Activated T-cell treated with anti-CD3 and anti-CD28 coated beads, Interleukin-2, amount 50 U/mL, for 72 hours (primary cell): Measurements from ENCODE around the gene RNF180. TPM values are rescaled to one million over a fixed set of nuclear protein-coding genes. Genes with fewer than 3 reads are reported as not detected.
A peak's percentile ranks its signal among the peaks of the same experiment; 100 is the strongest.

Experiments used
- ATAC-seq, 2 donors: fragments of 150-1000 bp; cut with Tn5 transposase; replicated peaks in 1 of 2; 2 replicates each; pipeline ENCODE4 v1.10.0; 2021; ENCODE audit warnings: moderate library complexity in 2 of 2, mild to moderate bottlenecking in 1 of 2
- DNase-seq, 2 donors: peaks; one replicate each; pipeline ENCODE4 v3.0.0; 2021 to 2022; ENCODE audit warnings: mixed read lengths in 1 of 2
- H3K27ac Mint-ChIP-seq: one replicate; pipeline ENCODE4 v1.8.0; 2022; ENCODE audit warnings: mild to moderate bottlenecking, moderate library complexity, mixed read lengths
- H3K27me3 Mint-ChIP-seq: one replicate; pipeline ENCODE4 v1.8.0; 2022; ENCODE audit warnings: low read depth, mixed read lengths
- H3K36me3 Mint-ChIP-seq, 2 donors: one replicate each; pipeline ENCODE4 v1.8.0; 2022; ENCODE audit warnings: mixed read lengths in 2 of 2, mild to moderate bottlenecking in 1 of 2; ENCODE audit not compliant: insufficient read depth in 2 of 2
- H3K4me1 Mint-ChIP-seq: one replicate; pipeline ENCODE4 v1.8.0; 2022; ENCODE audit warnings: low read depth, mixed read lengths
- H3K4me3 Mint-ChIP-seq, 2 donors: one replicate each; pipeline ENCODE4 v1.8.0; 2022; ENCODE audit warnings: mild to moderate bottlenecking in 2 of 2, mixed read lengths in 2 of 2, moderate library complexity in 2 of 2
- H3K9me3 Mint-ChIP-seq, 2 donors: one replicate each; pipeline ENCODE4 v1.8.0; 2022; ENCODE audit warnings: mixed read lengths in 2 of 2
- total RNA-seq, 2 donors: library from RNA; stranded (reverse); gene quantifications; one replicate each; pipeline ENCODE4 v1.2.3, GENCODE V29; 2022

The RNF180 gene
- total RNA-seq, 2 donors from 2014 or later = not detected

DNA sequence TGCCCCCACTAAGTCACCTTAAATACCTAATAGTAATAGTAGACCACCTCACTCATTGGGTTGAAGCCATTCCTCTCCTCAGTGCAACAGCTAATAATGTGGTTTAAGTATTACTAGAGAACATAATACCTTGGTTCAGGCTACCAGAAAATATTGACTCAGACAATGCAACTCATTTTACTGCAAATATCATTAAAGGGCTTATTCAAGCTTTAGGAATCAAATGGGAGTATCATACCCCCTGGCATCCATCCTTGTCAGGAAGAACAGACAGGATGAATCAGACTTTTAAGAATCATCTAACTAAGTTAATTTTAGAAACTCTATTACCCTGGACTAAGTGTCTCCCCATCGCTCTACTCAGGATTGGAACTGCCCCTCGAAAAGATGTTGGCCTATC lies 6.8 kb upstream of the RNF180 start:
- Mint-ChIP-seq H3K36me3 (peaks cover 0 to 2% of the 10 kb centered on the region in 2 donors), H3K4me3 (no peak overlapping the region), H3K9me3 (peaks cover 1 to 6% of the 10 kb centered on the region in 2 donors), H3K27me3 (peaks cover 3% of the 10 kb centered on the region), H3K27ac (no peak overlapping the region), H3K4me1 (no peaks in the 10 kb centered on the region)
- no peak for DNase-seq
- no peak for ATAC-seq

DNA sequence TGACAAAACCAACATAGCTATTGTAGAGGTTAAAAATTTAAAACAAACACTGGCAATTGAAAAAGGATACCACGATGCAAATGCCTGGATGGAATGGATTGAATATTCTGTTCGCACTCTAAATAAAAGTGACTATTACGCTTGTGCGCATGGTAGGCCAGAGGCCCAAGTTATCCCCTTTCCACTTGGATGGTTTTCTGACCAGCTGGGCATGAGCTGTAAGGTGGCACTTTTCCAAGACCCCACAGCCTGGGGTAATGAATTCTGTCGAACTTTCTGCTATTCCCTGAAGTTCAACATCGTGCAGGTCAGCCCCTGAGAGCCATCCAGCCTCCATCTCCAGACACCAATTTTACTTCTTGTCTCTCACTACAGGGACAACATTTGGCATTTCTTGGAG lies 5.4 kb upstream of the RNF180 start:
- Mint-ChIP-seq H3K9me3 (peaks cover 1 to 3% of the 10 kb centered on the region in 2 donors), H3K4me1 (no peaks in the 10 kb centered on the region), H3K27ac (no peak overlapping the region), H3K27me3 (peaks cover 17% of the 10 kb centered on the region), H3K36me3 (peaks cover 0 to under 1% of the 10 kb centered on the region in 2 donors), H3K4me3 (no peak overlapping the region)
- no peak for DNase-seq
- no peak for ATAC-seq

DNA sequence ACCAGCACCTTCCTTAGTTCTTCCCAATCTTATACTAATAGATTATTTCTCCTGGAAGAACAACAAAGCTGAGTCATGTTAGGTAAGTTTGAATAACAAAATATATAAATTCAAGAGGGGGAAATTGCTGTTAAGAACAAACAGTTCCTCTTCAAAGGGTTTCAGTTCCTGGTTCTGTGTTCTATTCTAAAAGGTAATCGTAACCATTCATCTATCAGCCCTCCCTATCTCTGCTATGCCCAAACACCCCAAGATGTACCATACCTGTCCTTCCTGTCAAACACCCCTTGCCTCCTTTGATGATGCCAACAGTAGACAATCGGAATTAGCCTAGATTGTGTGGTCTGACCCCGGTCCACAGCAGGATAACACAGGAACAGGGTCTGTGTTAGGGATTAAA lies 4.2 kb upstream of the RNF180 start:
- Mint-ChIP-seq H3K27me3 (peaks cover 23% of the 10 kb centered on the region), H3K36me3 (peaks cover 0 to 2% of the 10 kb centered on the region in 2 donors), H3K9me3 (peaks cover 0 to 3% of the 10 kb centered on the region in 2 donors), H3K4me3 (no peak overlapping the region), H3K4me1 (no peaks in the 10 kb centered on the region), H3K27ac (no peak overlapping the region)
- DNase-seq = no peak
- no peak for ATAC-seq

DNA sequence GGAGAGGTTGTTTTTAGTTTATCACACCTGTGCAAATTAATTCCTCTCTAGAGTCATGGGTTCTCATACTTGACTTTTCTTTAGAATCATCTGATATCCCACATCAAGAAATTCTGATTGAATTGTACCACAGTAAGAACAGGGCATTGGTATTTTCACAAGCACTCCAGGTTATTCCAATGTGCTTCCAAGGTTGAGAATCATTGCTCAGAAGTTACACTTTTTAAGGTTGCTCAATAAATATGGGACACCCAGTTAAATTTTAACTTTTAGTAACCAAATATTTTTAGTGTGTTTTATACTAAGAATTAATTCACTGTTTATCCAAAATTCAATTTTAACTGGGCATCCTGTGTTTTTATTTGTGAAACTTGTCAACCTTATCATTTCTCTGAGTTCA lies 2.5 kb upstream of the RNF180 start:
- ATAC-seq (no peak), DNase-seq (no peak)
- Mint-ChIP-seq H3K4me3 (no peak overlapping the region), H3K36me3 (peaks cover 0 to 2% of the 10 kb centered on the region in 2 donors), H3K27me3 (peaks cover 26% of the 10 kb centered on the region), H3K9me3 (peaks cover 0 to 3% of the 10 kb centered on the region in 2 donors), H3K4me1 (no peaks in the 10 kb centered on the region), H3K27ac (no peak overlapping the region)

GRCh38 chr5:64163746-64164145 lies 1.9 kb upstream of the RNF180 start:
- Mint-ChIP-seq H3K4me3 (no peak overlapping the region), H3K36me3 (peaks cover 0 to 2% of the 10 kb centered on the region in 2 donors), H3K4me1 (no peaks in the 10 kb centered on the region), H3K9me3 (peaks cover 0 to 3% of the 10 kb centered on the region in 2 donors), H3K27me3 (peaks cover 26% of the 10 kb centered on the region), H3K27ac (no peak overlapping the region)
- no peak for ATAC-seq
- no peak for DNase-seq

DNA sequence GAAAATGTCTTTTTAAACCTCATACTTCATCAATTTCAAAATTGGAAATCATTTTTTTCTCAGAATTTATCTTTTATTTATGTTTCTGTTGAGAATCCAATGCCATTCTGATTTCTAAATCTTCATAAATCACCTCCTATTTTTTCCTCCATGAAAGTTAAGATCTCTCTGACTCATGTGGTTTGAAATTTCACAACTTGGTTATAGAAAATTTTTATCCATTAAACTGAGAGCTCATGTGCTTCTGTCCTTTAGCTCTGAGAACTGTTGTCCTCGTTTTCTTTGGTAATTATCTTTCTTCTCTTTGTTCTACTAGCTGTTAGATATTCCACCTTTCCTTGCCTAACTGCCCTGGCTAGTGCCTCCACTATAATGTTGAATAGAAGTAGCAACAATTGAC lies 1.5 kb upstream of the RNF180 start:
- Mint-ChIP-seq H3K27ac (no peak overlapping the region), H3K9me3 (peaks cover 0 to 3% of the 10 kb centered on the region in 2 donors), H3K4me1 (no peaks in the 10 kb centered on the region), H3K4me3 (no peak overlapping the region), H3K36me3 (peaks cover 0 to 2% of the 10 kb centered on the region in 2 donors), H3K27me3 (peaks cover 26% of the 10 kb centered on the region)
- no peak for ATAC-seq
- DNase-seq = no peak

GRCh38 chr5:64165160-64165499 lies 513 bp upstream of the RNF180 start:
- Mint-ChIP-seq H3K27me3 (peaks cover 26% of the 10 kb centered on the region), H3K27ac (no peak overlapping the region), H3K36me3 (peaks cover 0 to 2% of the 10 kb centered on the region in 2 donors), H3K4me1 (no peaks in the 10 kb centered on the region), H3K4me3 (peak overlapping the region; percentile 52 to 62), H3K9me3 (no peaks in the 10 kb centered on the region)
- DNase-seq (no peak), ATAC-seq (no peak)

DNA sequence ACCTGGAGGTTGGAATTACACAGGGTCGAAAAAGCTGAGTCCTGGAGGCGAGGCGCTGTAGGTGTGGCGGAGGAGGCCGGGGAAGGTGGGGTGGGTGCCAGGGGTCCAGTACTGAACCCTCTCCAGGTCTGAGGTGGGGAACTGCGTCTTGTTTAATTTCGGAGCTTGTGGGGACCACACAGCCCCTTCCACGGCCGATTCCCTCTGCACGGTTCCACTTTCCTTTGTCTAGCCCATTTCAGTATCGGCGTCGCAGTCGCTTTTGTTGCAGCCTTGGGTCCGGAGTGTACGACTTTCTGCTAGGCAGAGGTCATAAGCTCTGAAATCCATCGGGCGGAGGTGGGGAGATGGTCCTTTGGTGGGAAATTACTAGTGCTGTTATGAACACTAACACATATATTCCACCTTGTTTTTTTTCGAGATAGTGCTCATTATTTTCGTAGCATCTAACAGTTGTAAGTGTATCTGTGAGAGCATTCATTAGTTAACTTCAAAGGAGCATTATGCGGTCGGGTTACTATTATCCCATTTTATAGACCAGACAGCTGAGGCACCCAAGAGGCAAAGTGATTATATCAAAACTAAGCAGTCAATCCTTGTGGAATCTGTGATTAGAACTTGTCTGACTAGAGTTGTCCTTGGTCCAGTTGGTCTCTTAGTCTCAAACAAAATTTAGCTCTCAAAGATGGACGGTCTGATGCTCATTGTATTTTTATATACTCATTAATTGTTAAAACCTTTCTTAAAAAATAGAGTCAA lies 737 bp downstream of the RNF180 start:
- Mint-ChIP-seq H3K27me3 (peaks cover 26% of the 10 kb centered on the region), H3K4me3 (peak overlapping the region; percentile 56 to 61), H3K27ac (no peak overlapping the region), H3K9me3 (no peaks in the 10 kb centered on the region), H3K36me3 (peaks cover 0 to 2% of the 10 kb centered on the region in 2 donors), H3K4me1 (no peaks in the 10 kb centered on the region)
- ATAC-seq (no peak), DNase-seq (no peak)

DNA sequence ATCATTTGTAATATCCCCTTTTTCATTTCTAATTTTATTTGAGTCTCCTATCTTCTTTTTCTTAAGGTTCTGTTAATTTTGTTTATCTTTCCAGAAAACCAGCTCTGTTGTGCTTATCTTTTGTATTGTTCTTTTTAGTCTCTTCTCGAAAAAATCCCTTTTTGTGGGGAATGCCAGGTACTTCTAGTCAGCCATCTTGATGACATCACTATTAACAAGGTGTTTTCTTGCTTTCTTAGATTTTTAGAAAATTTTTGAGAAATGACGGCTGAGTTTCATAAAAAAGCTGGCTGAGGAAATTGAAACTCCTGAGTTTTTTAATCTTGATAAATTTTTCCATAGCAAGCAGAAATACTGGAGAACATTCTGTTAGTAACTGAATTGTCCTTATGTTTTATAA lies 10.7 kb downstream of the RNF180 start:
- Mint-ChIP-seq H3K27ac (no peak overlapping the region), H3K36me3 (no peaks in the 10 kb centered on the region), H3K9me3 (peaks cover 2 to 3% of the 10 kb centered on the region in 2 donors), H3K27me3 (no peaks in the 10 kb centered on the region), H3K4me3 (no peak overlapping the region), H3K4me1 (no peaks in the 10 kb centered on the region)
- no peak for DNase-seq
- ATAC-seq = no peak

DNA sequence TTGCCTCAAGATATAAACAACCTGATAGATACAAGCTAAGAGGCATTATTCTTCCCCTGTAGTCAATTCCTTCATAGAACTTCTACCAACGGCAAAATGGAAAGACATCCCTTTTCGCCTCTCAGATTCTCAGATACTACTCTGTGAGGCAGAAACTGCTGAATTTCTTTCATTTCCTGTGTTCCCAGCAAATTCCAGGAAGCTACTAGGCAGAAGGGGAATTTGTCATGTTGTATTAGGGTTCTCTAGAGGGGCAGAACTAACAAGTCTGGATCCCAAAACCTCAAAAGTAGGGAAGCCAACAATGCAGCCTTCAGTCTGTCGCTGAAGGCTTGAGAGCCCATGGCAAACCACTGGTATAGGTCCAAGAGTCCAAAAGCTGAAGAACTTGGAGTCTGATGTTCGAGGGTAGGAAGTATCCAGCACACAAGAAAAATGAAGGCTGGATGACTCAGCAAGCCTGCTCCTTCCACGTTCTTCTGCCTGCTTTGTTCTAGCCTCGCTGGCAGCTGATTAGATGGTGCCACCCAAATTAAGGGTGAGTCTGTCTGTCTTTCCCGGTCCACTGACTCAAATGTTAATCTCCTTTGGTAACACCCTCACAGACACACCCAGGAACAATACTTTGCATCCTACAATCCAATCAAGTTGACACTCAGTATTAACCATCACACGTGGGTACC lies 15.2 kb downstream of the RNF180 start:
- H3K27me3 Mint-ChIP-seq = no peaks in the 10 kb centered on the region
- H3K4me3 Mint-ChIP-seq = no peak overlapping the region
- no peaks in the 10 kb centered on the region for H3K36me3 Mint-ChIP-seq
- DNase-seq (no peak), ATAC-seq (no peak)
- peaks cover 0 to 2% of the 10 kb centered on the region in 2 donors for H3K9me3 Mint-ChIP-seq
- no peaks in the 10 kb centered on the region for H3K4me1 Mint-ChIP-seq
- H3K27ac Mint-ChIP-seq = no peak overlapping the region

- Mint-ChIP-seq H3K36me3 (no peaks in the 10 kb centered on the region), H3K4me1 (no peaks in the 10 kb centered on the region), H3K27ac (no peak overlapping the region), H3K4me3 (no peak overlapping the region), H3K27me3 (no peaks in the 10 kb centered on the region), H3K9me3 (peaks cover 0 to 2% of the 10 kb centered on the region in 2 donors)
- no peak for DNase-seq
- ATAC-seq = no peak
Observed at GRCh38 chr5:64181440-64181839, 15.8 kb downstream of the RNF180 start.

- no peak for ATAC-seq
- no peak overlapping the region for H3K27ac Mint-ChIP-seq
- DNase-seq = no peak
- no peaks in the 10 kb centered on the region for H3K4me1 Mint-ChIP-seq
- H3K9me3 Mint-ChIP-seq = no peaks in the 10 kb centered on the region
- no peak overlapping the region for H3K4me3 Mint-ChIP-seq
- no peaks in the 10 kb centered on the region for H3K27me3 Mint-ChIP-seq
- H3K36me3 Mint-ChIP-seq = no peaks in the 10 kb centered on the region
Observed at GRCh38 chr5:64183956-64184355, 18.3 kb downstream of the RNF180 start.

DNA sequence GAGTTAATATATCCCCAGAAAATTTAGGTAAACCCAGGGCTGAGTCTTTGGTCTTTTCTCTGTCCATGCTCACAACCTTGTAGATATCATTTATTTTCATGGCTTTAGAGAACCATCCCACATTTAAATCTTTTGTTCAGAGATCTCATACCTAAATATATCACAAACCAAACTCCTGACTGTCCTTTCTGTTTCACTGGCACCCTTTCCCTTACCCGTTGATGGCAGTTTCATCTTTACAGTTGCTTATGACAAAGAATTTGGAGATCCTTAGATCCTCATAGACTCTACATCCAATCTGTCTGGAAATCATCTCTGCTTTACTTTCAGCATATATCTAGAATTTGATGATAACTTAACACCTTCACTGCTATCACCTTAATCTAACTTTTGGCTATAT lies 19.2 kb downstream of the RNF180 start:
- Mint-ChIP-seq H3K36me3 (no peaks in the 10 kb centered on the region), H3K27me3 (no peaks in the 10 kb centered on the region), H3K27ac (no peak overlapping the region), H3K4me1 (no peaks in the 10 kb centered on the region), H3K4me3 (no peak overlapping the region), H3K9me3 (no peaks in the 10 kb centered on the region)
- no peak for DNase-seq
- no peak for ATAC-seq
